ENCODE measurements around the gene CEMIP2.
"Not testable (repeated sequence)": the region's sequence is repeated elsewhere in the genome, so short reads cannot be mapped to it uniquely, and the experiment has no call there.

The CEMIP2 gene, protein sequence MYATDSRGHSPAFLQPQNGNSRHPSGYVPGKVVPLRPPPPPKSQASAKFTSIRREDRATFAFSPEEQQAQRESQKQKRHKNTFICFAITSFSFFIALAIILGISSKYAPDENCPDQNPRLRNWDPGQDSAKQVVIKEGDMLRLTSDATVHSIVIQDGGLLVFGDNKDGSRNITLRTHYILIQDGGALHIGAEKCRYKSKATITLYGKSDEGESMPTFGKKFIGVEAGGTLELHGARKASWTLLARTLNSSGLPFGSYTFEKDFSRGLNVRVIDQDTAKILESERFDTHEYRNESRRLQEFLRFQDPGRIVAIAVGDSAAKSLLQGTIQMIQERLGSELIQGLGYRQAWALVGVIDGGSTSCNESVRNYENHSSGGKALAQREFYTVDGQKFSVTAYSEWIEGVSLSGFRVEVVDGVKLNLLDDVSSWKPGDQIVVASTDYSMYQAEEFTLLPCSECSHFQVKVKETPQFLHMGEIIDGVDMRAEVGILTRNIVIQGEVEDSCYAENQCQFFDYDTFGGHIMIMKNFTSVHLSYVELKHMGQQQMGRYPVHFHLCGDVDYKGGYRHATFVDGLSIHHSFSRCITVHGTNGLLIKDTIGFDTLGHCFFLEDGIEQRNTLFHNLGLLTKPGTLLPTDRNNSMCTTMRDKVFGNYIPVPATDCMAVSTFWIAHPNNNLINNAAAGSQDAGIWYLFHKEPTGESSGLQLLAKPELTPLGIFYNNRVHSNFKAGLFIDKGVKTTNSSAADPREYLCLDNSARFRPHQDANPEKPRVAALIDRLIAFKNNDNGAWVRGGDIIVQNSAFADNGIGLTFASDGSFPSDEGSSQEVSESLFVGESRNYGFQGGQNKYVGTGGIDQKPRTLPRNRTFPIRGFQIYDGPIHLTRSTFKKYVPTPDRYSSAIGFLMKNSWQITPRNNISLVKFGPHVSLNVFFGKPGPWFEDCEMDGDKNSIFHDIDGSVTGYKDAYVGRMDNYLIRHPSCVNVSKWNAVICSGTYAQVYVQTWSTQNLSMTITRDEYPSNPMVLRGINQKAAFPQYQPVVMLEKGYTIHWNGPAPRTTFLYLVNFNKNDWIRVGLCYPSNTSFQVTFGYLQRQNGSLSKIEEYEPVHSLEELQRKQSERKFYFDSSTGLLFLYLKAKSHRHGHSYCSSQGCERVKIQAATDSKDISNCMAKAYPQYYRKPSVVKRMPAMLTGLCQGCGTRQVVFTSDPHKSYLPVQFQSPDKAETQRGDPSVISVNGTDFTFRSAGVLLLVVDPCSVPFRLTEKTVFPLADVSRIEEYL (N-terminal part only)

DNA sequence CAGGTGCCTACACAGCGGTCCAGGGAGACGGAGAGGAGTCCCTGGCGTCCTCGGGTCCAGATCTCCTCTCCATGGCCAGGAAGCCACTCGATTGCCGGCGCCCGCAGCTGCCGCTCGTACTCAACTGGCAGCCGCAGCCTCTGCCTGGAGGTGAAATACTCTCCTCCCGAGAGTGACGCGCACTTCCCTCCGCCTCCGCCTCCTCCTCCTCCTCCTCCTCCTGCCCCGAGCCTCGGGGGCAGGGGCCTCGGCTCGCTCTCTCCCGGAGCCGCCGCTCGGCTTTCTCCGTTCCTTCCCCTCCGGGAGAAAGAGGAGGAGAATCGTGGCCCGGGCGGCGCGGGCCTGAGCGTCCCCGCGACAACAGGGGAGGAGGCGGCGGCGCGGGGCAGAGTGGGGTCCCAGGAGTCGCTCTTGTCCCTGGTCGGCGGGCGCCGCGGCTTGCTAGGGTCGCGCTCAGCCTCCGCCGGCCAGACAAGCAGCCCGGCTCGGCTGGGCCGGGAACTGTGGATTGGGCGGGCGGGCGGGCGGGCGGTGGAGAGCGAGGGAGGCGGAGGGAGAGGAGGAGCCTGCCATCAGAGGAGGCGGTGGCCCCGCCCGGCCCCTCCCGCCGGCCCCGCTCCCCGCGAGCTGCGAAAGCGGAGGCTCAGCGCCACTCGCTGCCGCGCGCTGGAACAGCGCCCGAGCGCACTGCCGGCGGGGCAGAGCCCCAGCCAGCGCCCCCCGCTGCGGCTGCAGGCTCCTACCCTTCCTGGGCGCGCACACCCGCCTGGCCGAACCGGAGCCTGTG is at the start of gene CEMIP2:
TSS of gene CEMIP2 (minus strand) at position 126 of the 787 bp plus-strand sequence. CDS start 18,140 bp downstream, outside the sequence.
- DNase-seq (ENCODE audit: low spot score), result peak; percentile 86

DNA sequence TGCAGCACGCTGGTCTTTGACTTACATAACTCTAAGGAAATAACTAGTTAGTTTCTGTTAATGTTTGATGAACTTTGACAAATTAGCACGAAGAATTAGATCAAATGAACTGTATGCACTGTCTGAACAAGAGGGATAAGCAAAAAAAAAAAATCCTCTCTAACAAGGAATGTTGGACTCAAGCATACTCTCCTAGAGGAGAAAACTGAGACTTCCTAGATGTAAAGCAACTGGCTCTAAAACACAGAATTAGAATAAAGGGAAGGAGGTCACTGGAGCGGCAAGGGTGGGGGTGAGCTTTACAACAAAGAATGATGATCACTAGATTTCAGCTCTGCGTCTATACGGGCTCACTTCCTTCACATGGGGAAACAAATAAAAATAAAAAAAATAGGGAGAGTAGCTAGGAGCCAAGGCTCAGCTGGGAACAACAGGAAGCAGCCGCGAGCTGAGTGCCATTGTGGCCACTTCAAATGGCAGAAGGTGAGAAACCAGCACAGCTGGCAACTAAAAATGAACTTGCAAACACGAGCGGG is 48.7 kb upstream of the CEMIP2 start:
- no peak for DNase-seq (ENCODE audit: low spot score)

DNA sequence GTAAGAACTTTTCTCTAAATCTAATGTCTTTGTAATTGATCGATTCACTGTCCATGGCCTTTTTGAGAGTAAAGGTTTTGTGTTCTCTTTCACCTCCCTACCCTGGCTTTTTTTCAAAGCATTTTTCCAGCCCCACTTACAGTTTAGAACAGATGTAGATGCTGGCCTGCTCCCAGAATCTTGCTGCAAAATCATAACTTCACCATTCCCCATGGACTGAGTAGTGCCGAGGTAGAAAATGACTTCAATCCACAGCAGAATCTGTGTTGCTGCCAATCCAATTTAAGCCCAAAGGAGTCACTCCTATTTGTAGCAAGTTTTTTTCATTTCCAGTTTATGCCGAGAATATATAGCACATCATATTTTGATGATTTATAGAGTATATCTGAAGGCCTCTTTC is 46.5 kb upstream of the CEMIP2 start:
- no peak for DNase-seq (ENCODE audit: low spot score)

DNA sequence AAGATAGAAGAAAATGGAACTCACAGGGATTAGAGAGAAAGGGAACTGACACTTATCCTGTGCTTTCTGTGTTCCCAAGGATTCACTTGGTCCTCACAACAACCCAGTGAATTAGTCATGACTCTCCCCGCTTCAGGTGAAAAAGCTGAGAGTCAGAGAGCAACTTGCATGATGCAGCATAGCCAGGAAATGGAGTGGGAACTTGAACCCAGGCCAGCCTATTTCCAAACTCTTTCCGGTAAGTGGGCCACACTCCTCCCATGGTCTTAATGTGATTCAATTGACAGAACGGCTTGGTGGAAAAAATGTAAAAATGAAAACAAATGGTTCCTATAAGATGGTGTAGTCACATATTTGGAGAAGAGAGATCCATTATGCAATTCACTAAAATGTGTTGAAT is 45.9 kb upstream of the CEMIP2 start:
- no peak for DNase-seq (ENCODE audit: low spot score)

DNA sequence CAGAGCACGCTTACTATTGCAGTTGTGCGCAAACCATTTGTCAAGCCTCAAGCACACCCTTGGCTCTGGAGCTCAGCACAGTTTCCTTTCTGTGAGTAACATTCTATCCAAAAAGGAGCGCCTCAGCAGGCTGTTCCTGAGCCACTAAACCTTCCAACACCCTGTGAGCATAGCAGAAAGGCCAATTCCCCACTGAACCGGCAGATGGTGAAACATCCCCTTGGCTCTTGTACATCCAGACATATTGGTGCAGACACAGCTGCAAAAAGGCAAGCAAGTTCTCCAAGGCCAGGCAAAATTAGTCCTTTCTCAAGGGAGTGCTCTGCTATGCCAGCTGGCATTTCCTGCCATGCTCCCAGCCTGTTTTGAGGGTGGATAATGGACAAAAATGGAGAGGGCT is 44.1 kb upstream of the CEMIP2 start:
- DNase-seq (ENCODE audit: low spot score), result no peak

DNA sequence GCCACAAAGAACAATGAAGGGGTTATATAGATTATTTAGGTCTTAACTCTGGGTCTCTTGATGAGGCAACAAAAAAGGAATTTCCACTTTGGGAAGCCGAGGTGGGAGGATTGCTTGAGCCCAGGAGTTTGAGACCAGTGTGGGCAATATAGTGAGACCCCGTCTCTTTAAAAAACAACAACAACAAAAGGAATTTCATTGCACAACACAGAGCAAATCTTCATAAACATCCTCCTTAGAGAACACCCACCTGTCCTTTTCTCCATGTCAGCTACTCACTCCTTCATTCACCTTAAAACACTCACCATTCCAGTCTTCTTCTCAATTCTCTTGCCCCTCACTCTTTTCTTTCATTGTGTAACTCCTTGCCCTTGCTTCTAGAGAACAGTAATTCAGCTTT is 39.8 kb upstream of the CEMIP2 start:
- no peak for DNase-seq (ENCODE audit: low spot score)

DNA sequence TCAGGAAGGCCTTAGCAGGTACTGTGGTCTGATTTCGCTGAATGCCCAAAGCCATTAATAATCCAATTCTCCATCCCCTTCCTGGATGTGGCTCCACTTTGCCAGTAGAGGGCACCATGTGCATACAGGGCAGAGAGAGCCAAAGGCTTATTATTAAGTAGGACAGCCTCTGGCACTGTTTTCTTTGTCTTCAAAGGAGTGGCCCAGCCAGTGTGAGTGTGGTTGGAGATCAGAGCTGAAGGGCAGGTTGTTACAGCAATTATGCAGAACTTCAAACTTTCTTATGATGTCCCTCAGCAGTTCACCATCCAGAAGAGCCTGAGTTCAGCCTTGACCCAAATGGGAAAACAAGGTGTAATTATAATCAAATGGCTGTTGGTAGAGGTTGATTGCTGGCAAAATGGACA is 38.6 kb upstream of the CEMIP2 start:
- peak; percentile 79 for DNase-seq (ENCODE audit: low spot score)

DNA sequence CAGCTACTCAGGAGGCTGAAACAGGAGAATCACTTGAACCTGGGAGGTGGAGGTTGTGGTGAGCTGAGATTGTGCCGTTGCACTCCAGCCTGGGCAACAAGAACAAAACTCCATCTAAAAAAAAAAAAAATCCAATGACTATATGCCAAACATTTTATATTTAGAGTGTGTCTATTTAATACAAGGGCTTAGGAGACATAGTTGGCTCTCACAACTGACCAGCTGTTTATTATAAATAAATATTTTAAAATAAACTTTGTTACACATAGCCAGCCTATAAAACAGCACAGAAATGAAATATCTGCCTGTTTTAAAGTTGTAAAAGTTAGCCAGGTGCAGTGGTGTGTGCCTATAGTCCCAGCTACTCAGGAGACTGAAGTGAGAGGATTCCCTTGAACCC is 36.8 kb upstream of the CEMIP2 start:
- DNase-seq (ENCODE audit: low spot score), result not testable (repeated sequence)

DNA sequence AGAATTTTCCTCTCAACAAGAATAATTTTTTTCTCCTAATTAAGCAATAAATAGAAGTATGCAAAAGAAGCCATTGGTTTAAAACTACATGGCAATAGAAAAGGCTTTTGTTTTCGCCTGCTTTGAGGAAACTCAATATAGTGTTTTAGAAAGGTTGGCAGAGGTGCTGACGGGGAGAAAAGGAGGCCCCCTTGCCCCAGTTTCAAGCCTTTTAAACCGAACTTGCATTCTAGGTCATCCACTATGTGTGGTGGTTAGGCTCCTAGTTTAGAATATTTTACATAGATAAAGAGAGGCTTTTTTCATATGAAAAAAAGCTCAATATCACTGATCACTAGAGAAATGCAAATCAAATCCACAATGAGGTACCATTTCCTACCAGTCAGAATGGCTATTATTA is 33.5 kb upstream of the CEMIP2 start:
- DNase-seq (ENCODE audit: low spot score), result no peak

DNA sequence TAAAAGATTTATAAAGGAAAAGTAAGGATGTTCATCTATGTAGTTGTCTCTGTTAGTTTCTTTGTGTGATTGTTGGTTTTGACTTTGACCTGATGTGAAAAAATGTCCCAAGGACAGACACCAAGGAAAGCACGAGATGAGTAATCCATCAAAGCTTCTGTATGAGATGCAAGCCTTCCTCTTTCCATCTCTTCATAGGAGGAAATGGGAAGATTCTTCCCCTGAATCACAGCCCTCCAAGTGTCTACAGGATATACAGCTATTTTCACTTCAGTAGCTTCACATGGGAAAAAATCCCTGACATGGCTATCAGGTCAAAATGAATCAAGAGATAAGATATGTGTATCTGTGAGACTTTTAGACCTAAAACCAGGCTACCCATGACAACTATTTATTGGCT is 29.0 kb upstream of the CEMIP2 start:
- no peak for DNase-seq (ENCODE audit: low spot score)

DNA sequence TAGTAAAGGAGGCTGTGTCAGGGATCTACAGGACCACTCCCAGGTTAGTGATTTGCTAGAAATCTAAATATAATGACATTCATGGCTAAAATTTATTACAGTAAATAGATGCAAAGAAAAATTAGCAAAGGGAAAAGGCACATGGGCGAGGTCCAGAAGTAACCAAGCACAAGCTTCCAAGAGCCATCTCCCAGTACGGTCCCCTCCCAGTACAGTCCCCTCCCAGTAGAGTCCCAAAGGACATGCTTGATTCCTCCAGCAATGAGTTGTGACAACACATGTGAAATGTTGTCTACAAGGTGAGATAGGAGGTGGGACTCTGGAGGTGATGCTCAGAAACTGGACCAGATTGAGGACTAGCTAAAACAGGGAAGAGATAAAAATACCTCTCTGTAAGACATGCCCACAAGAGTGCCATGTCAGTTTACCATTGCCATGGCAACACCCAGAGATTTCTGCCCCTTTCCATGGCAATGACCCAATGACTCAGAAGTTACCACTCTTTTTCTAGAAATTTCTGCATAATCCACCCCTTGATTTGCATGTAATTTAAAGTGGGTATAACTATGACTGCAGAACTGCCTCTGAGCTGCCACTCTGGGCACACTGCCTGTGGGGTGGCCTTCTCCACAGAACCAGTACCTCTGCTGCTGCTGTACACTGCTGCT is 27.9 kb upstream of the CEMIP2 start:
- DNase-seq (ENCODE audit: low spot score), result peak; percentile 14

DNA sequence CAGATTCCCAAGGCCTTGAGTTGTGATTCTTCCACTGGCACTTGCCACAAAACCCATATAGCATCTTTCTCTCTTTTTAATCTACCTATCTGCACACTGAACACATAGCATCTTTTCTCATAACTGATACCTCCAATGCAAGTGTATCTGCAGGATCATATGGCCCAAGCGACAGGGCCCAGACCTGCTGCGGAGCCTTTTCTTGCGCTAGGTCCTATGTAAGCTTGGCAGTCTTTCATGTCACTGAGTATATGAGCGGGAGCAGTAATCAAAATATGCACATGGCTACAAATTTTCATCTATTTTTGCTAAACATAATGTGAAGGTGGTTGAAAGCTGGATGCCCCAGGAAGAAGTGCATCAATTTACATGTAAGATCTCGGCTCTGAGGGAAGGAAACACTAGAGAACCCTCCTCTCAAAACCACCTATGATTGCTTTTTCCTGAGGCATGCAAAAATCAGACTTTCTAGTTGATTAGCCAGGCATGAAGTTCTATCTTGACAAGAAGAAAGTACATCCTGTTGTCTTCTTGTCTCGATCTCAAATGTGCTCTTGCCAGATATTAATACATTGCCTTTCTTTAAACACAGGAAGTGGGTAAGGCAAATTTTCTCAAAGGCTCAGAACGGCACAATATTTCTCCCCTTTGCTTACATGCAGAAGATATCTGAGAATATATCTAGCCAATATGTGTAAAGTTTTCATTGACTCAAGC is 26.9 kb upstream of the CEMIP2 start:
- DNase-seq (ENCODE audit: low spot score), result no peak

DNA sequence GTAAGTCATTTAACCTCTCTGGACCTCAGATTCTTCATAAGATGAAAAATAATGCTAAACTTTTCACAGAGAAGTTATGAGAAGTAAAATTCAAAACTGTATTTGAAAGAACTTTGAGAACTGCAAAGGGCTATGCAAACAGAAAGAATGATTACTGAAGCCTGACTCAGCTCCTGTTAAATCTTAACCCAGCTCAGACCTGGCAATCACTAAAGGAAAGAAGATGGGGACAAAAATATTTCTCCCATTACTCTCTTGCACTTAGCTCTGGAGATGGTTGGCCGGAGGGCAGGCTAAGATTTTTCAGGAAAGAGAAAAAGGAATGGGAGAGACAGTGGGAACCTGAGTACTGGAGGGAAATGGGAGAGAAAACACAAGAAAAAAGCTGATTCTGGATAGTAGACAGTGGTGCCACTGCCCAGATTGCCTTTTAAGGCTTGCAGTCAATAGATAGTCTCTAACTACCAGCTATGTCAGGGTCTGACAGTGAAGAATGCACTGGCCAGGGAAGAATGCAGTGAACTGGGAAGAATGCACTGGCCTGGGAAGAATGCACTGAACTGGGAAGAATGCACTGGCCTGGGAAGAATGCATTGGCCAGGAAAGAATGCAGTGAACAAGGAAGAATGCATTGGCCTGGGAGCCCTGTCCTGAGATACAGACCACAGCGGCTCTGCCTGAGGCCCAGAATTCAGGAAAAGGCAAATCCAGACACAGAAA is 25.2 kb upstream of the CEMIP2 start:
- no peak for DNase-seq (ENCODE audit: low spot score)

DNA sequence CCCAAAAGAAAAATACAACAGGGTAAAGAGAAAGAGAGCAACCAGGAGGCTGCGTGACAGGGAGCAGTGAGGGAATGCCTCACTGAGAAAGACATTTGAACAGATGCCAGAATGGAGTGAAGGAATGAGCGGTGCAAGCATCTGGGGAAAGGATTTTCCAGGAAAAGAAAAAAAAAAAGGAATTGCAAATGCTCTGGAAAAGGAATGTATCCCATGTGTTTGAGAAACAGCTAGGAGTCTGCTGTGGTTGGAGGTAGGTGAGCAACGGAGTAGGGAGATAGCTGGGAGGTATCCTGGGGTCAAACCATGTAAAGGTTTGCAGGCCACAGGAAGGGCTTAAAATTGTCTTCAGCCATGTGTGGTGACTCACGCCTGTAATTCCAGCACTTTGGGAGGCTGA is 23.6 kb upstream of the CEMIP2 start:
- no peak for DNase-seq (ENCODE audit: low spot score)

DNA sequence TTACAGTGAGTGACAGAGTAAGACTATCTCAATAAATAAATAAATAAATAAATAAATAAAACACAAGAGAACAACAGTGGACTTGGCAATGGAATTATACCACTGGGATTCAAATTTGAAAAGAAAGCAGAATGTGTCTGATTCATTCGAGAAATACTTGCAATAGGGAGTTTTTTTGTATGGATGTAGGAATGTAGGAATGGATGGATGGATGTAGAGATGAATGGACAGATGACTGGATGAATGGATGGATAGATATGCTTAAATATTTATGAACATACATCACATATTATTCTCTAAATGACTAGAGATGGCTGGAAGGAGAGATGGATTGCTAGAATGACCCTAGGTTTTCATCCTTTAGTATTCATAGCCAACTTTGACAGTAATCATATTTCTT is 22.0 kb upstream of the CEMIP2 start:
- no peak for DNase-seq (ENCODE audit: low spot score)

DNA sequence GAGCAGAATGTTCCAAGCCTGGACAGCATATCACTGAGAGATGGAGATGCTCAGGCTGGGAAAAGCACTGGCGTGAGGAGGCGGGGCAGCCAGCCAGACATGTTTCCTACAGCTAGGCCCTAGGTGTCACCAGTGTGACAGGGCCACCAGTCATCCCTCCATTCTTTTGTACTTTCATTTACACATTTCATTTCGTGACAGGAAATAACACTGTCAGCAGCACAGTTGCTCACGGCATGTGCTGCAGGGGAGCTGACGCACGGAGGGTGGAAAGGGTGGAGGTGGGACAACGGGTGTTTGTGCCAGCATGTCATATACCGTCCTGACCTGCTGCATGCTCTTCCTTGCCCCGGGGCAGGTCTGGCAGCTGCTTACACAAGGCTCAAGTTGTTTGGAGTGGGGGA is 14.8 kb upstream of the CEMIP2 start:
- DNase-seq (ENCODE audit: low spot score), result peak; percentile 78

DNA sequence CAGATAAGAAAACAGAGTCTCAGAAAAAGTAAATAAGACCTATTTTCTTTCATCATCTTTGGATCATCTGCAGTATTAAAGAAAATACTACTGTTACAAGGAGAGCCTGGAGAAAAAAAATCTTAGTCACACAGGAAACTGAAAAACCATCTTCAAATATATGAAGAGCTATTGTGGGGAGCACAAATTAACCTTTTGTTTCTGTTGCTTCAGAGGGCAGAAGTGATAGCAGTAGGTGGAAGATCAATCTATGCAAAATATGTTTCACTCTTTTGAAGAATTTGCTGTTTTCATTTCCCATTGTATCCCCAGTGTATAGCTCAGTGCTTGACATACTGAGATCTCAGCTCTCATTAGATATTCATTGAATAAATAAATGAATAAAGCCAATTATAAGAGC is 13.1 kb upstream of the CEMIP2 start:
- no peak for DNase-seq (ENCODE audit: low spot score)

DNA sequence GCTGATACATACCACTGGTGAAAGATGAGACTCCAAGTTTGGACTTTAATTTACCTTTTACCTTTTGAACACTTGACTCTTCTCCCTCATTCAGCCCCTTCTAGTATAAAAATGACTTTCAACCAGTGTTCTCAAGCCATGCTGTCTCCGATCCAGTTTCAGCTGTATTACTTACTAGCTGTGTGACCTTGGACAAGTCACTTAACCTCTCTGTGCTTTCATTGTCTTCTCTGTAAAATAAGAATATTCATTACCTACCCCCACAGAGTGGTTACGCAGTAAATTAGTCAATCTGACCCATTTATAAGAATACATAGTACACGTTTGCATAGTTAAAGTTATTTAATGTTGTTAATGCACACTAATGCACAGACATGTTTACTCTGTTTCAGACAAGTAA is 12.6 kb upstream of the CEMIP2 start:
- DNase-seq (ENCODE audit: low spot score), result no peak

DNA sequence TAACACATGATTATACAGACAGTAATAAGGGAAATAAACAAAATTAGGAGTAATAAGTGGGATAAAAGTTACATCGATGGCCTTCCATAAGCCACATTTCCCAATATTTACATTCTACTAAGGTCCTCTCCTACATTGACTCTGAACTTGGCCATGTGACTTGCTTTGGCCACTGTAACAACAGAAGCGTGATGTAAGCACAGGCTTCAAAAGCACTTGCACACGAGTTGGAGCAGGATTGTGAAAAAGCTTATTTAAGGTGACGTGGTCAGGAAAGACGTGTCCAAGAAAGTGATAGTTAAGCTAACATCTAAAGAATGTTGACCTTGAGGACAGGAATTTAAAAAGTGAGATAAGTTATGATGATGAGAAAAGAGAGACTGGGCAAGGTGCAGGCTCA is 9.8 kb upstream of the CEMIP2 start:
- DNase-seq (ENCODE audit: low spot score), result no peak
